Midbrain (tissue), 1 donor: ENCODE results near the gene ZNF263.
"Not testable (repeated sequence)": the region's sequence is repeated elsewhere in the genome, so short reads cannot be mapped to it uniquely, and the experiment has no call there.

Source experiments
- DNase-seq: peaks from one replicate; lab custom pipeline; 2025; lab: John Stamatoyannopoulos, UW

Gene ZNF263

GRCh38 chr16:3268294-3268693 is 15.0 kb upstream of the ZNF263 start:
- no peak for DNase-seq

DNA sequence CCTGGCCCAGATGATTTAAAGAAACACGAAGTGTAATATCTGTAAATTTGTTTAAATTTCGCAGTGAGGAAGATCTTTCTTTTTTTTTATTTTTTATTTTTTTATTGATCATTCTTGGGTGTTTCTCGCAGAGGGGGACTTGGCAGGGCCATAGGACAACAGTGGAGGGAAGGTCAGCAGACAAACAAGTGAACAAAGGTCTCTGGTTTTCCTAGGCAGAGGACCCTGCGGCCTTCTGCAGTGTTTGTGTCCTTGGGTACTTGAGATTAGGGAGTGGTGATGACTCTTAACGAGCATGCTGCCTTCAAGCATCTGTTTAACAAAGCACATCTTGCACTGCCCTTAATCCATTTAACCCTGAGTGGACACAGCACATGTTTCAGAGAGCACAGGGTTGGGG is 12.6 kb upstream of the ZNF263 start:
- DNase-seq: not testable (repeated sequence)

GRCh38 chr16:3271281-3271680 is 12.0 kb upstream of the ZNF263 start:
- DNase-seq: not testable (repeated sequence)

GRCh38 chr16:3274490-3274889 is 8.8 kb upstream of the ZNF263 start:
- no peak for DNase-seq

DNA sequence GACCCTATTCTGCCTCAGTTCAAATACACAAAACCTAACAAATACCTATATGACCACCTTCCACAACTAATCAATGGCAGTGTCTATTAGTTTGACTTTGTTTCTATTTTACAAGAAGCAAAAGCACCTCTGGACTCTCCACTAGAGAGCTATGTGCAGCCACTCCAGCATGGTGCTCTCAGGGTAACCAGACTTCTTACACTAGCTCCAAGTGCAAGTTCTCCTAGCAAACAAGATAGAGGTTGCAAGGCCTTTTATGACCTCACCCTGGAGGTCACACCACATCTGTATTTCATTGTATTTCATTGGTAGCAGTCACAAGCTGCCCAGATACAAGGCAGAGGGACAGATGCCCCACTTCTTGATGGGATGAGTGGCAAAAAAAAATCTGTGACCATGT is 8.3 kb upstream of the ZNF263 start:
- DNase-seq: no peak

DNA sequence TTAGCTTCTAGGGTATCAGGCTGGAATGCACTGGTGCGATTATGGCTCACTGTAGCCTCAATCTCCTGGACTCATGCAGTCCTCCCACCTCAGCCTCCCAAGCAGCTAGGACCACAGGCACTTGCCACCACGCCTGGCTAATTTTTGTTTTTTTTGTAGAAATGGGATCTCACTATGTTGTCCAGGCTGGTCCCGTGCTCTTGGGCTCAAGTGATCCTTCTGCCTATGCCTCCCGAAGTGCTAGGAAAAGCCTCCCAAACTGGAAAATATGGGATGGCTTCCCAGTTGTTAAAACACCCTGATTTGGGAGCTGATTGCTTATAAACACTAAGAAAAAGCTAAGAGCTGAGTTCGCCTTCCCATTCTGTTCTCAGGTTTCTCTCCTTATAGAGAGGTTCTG is 6.6 kb upstream of the ZNF263 start:
- no peak for DNase-seq

DNA sequence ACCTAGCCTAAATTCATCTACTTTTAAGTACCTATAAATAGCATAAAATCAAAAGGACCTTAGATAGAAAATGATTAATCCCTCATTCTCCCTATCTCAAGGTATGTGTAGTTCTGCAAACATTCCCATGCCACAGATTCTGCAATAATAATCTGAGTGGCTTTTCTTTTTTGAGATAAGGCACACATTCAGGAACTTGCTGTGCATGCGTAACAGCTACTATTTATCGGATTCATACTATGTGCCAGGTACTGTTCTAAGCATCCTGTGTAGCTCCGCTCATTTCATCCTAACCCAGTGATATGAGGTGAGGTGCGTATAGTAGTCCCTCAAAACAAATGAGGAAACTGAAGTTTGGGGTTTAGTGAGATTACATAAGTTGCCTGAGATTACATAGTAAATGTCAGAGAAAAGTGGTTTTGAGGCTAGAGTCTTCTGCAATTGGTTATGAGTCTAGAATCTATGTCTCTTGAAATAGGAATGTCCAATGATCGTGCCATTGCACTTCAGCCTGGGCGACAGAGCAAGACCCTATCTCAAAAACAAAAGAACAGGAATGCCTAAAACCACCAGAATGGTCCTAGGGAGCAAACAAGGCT is 2.0 kb upstream of the ZNF263 start:
- DNase-seq: no peak

- no peak for DNase-seq
Measured at GRCh38 chr16:3282103-3282729, 1.1 kb upstream of the ZNF263 start.

GRCh38 chr16:3283543-3284447 is 504 bp downstream of the ZNF263 start:
- no peak for DNase-seq

- no peak for DNase-seq
Measured at GRCh38 chr16:3285131-3285530, 1.8 kb downstream of the ZNF263 start.

- no peak for DNase-seq
Measured at GRCh38 chr16:3289998-3290673, 6.8 kb downstream of the ZNF263 start.

DNA sequence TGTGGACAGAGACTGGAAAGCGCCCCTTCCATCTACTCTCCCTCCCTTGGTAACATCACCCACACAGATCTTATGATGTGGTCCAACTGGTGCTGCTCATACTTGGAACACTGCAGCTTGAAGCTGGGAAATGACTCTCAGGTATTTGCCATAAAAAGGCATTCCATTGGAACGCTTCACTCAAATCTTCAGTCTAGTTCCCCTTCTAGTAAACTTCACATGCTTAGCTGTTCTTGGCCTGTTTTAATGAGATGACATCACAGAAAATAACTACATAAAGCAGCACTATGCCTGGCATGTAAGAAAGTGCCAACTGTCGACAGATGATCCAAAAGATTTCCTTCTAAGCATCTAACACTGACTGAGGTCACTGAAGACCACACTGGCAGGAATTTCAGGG is 9.3 kb downstream of the ZNF263 start:
- DNase-seq: no peak

DNA sequence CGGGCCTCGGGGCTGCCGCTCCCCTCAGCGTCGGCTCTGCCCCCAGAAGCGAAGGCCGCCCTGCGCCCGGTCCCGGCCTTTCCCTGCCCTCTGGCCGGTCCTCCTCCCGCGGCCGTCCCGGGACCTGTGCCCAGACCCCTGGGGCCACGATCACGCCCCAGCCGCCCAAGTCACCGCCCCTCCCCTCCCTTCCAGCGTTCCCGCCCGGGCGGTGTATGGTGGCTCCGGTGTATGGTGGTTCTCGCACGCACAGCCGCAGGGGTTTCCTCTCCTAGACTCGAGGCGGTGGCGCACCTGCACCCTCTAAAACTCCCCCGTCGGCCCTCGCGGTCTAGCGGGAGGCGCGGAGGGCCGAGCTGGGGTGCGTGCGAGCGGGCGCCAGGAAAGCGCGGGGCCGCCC is 11.9 kb downstream of the ZNF263 start:
- no peak for DNase-seq

DNA sequence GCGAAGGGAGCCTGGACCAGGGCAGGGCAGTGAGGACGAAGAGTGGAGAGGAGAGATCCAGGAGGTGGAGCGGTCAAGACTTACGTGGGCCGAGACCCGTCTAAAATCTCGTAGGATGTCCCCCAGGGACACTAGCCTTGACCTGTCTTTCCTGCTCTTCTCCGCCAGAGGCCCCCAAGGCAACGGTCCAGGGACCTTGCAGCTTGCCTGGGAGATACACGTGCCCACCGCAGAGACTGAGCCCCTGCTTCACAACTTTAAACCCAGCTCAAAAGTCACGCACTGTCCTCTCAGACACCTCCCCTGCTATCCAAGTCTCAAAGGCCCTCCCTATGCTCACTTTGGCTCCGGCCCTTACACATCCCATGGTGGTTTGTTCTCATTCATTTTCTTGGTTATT is 12.5 kb downstream of the ZNF263 start:
- no peak for DNase-seq

DNA sequence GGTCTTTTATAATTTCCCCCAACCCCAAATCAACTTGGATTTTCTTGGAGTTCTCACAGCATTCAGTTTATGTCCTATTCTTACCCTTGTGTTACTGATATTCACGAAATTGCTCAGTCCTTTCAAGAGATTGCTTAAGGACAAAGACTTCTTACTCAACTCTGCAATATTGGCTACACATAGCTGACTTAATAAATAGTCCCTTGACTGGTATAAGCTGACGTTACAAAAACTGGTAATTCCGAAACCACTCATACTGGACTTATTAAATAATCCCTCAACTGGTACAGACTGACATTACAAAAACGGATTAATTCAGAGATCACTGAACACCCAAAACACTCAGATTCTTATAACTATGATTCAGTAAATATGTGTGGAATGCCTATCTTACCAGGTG is 21.1 kb downstream of the ZNF263 start:
- no peak for DNase-seq

- DNase-seq: peak; percentile 96
Measured at GRCh38 chr16:3305109-3306068, 22.1 kb downstream of the ZNF263 start, which contains the start of the genes TIGD7 and ZNF75A. Gene TIGD7, minus strand, starts transcription at chr16:3305430. Its CDS starts 4,816 bp downstream, at chr16:3300614. Gene ZNF75A, plus strand, starts transcription at chr16:3305497. Its CDS starts 2,932 bp downstream, at chr16:3308429.

DNA sequence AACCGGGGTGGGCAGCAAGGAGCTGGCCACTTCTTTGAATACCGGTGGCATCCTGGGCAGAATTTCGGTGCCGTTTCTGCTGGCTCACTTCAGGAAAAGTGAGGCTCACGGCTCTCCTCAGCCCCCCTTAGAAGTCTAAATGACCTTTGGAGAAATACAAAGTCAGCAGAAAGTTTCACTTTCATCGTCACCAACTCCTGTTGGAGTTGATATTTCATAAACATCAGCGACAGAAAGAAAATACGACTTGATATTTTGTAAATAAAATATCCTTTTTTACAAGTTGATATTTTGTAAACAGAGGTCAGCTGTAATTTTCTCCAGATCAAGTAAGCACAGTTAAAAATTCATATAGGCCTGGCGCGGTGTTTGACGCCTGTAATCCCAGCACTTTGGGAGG is 22.8 kb downstream of the ZNF263 start:
- no peak for DNase-seq

DNA sequence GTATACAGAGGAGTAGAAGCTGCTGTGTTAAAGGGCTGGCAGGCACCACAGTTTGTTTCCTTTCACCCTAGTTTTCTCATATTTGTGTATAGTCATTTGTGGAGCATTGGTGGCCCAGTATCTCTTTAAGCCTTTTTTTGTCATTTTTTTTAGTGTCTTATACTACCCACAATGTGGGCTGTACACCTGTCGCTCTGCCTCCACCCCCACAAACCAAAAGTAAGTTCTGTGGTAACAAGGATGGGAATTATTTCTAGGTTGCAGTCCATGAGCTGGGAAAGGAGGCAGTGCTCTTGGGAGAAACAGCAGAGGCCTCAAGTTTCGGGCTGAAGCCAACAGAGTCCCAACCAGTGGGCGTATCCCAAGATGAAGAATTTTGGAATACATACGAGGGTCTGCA is 28.2 kb downstream of the ZNF263 start:
- no peak for DNase-seq

GRCh38 chr16:3317315-3317999 is 34.2 kb downstream of the ZNF263 start:
- no peak for DNase-seq

GRCh38 chr16:3321816-3322215 is 38.5 kb downstream of the ZNF263 start:
- no peak for DNase-seq

DNA sequence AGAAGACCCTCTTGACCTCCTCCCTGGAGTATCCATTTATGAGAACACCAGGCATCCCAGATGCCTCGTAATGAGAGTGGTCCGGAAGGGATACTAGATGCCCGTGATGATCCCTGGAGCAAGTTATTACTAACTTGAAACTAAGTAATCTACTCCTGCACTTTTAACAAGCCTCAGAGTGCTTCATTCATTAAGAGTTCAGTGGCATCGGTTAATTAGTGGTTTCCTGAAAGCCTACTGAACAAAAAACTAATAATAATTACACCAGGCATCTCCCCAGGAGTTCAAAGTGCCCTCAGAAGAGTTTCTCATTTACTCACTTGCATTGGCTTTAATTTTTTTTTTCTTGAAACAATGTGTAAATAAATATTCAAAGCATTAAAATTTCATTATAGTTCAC is 44.2 kb downstream of the ZNF263 start:
- no peak for DNase-seq
